CD4-positive, alpha-beta T cell treated with Interleukin-17A for 1 hour (primary cell): ENCODE results near the gene IFNGR2.
"Not testable (repeated sequence)": the region's sequence is repeated elsewhere in the genome, so short reads cannot be mapped to it uniquely, and the experiment has no call there.

Experiments
- DNase-seq: peaks from one replicate; pipeline ENCODE4 v3.0.0-alpha.2; 2020

IFNGR2 gene

GRCh38 chr21:33378081-33378480 is 25.1 kb upstream of the IFNGR2 start:
- DNase-seq, result no peak

- DNase-seq, result not testable (repeated sequence)
Measured at GRCh38 chr21:33379934-33380333, 23.3 kb upstream of the IFNGR2 start.

GRCh38 chr21:33380483-33380998 is 22.7 kb upstream of the IFNGR2 start:
- DNase-seq, result peak; percentile 91

GRCh38 chr21:33381381-33381780 is 21.8 kb upstream of the IFNGR2 start:
- DNase-seq, result not testable (repeated sequence)

GRCh38 chr21:33383056-33383888 is 19.9 kb upstream of the IFNGR2 start:
- DNase-seq, result peak; percentile 83

- DNase-seq, result peak; percentile 81
Measured at GRCh38 chr21:33384841-33385331, 18.3 kb upstream of the IFNGR2 start.

GRCh38 chr21:33386222-33386784 is 16.9 kb upstream of the IFNGR2 start:
- DNase-seq, result no peak

- DNase-seq, result no peak
Measured at GRCh38 chr21:33387294-33387693, 15.9 kb upstream of the IFNGR2 start.

GRCh38 chr21:33388188-33388587 is 15.0 kb upstream of the IFNGR2 start:
- DNase-seq, result no peak

GRCh38 chr21:33390479-33390878 is 12.7 kb upstream of the IFNGR2 start:
- no peak for DNase-seq

GRCh38 chr21:33391656-33392055 is 11.6 kb upstream of the IFNGR2 start:
- DNase-seq, result no peak

GRCh38 chr21:33392284-33392985 is 10.8 kb upstream of the IFNGR2 start:
- DNase-seq, result no peak

- no peak for DNase-seq
Measured at GRCh38 chr21:33393348-33393747, 9.9 kb upstream of the IFNGR2 start.

- no peak for DNase-seq
Measured at GRCh38 chr21:33394260-33394659, 9.0 kb upstream of the IFNGR2 start.

- no peak for DNase-seq
Measured at GRCh38 chr21:33395891-33396331, 7.3 kb upstream of the IFNGR2 start.

GRCh38 chr21:33396436-33396835 is 6.8 kb upstream of the IFNGR2 start:
- no peak for DNase-seq

GRCh38 chr21:33396951-33397350 is 6.3 kb upstream of the IFNGR2 start:
- no peak for DNase-seq

- no peak for DNase-seq
Measured at GRCh38 chr21:33397717-33398116, 5.5 kb upstream of the IFNGR2 start.

- no peak for DNase-seq
Measured at GRCh38 chr21:33398361-33398760, 4.9 kb upstream of the IFNGR2 start.

GRCh38 chr21:33401630-33401992 is 1.6 kb upstream of the IFNGR2 start:
- no peak for DNase-seq

GRCh38 chr21:33402001-33402979 is 923 bp upstream of the IFNGR2 start:
- DNase-seq, result peak; percentile 37
